GM19025 (cell line): ENCODE measurements around the gene HMGCS2.

Experiments used
- ATAC-seq: cut with Tn5 transposase; IDR thresholded peaks from one replicate; pipeline ENCODE4 v1.9.1; 2021; ENCODE audit warnings: mild to moderate bottlenecking, low read depth, moderate library complexity; ENCODE audit not compliant: unreplicated experiment

Gene HMGCS2

GRCh38 chr1:119764220-119764619 lies 4.5 kb downstream of the HMGCS2 start:
- ATAC-seq = no peak

GRCh38 chr1:119762953-119763352 lies 5.8 kb downstream of the HMGCS2 start:
- no peak for ATAC-seq

- ATAC-seq = no peak
Measured at GRCh38 chr1:119762409-119762808, 6.3 kb downstream of the HMGCS2 start.

GRCh38 chr1:119758584-119758983 lies 10.1 kb downstream of the HMGCS2 start:
- ATAC-seq = no peak

GRCh38 chr1:119752592-119752991 lies 16.1 kb downstream of the HMGCS2 start:
- no peak for ATAC-seq

GRCh38 chr1:119748040-119748439 lies 20.7 kb downstream of the HMGCS2 start:
- no peak for ATAC-seq

- ATAC-seq = no peak
Measured at GRCh38 chr1:119747451-119747850, 21.3 kb downstream of the HMGCS2 start.

- no peak for ATAC-seq
Measured at GRCh38 chr1:119745034-119745433, 23.7 kb downstream of the HMGCS2 start.

- no peak for ATAC-seq
Measured at GRCh38 chr1:119744598-119744942, 24.1 kb downstream of the HMGCS2 start.

- ATAC-seq = peak; percentile 67
Measured at GRCh38 chr1:119743776-119744597, 24.7 kb downstream of the HMGCS2 start.

- no peak for ATAC-seq
Measured at GRCh38 chr1:119743308-119743707, 25.4 kb downstream of the HMGCS2 start.

GRCh38 chr1:119742677-119743076 lies 26.0 kb downstream of the HMGCS2 start:
- no peak for ATAC-seq

GRCh38 chr1:119742202-119742601 lies 26.5 kb downstream of the HMGCS2 start:
- ATAC-seq = no peak

- ATAC-seq = no peak
Measured at GRCh38 chr1:119740896-119741780, 27.6 kb downstream of the HMGCS2 start.

- ATAC-seq = no peak
Measured at GRCh38 chr1:119740261-119740660, 28.4 kb downstream of the HMGCS2 start.

GRCh38 chr1:119739150-119739549 lies 29.6 kb downstream of the HMGCS2 start:
- no peak for ATAC-seq

- ATAC-seq = no peak
Measured at GRCh38 chr1:119738100-119738720, 30.5 kb downstream of the HMGCS2 start.

GRCh38 chr1:119737040-119737682 lies 31.5 kb downstream of the HMGCS2 start:
- no peak for ATAC-seq

- ATAC-seq = no peak
Measured at GRCh38 chr1:119736649-119737039, 32.1 kb downstream of the HMGCS2 start.

- ATAC-seq = no peak
Measured at GRCh38 chr1:119735217-119735616, 33.5 kb downstream of the HMGCS2 start.

- no peak for ATAC-seq
Measured at GRCh38 chr1:119733754-119734153, 35.0 kb downstream of the HMGCS2 start.
